B cell (primary cell): ENCODE results near the gene NTN4.

ENCODE experiments used
- CTCF ChIP-seq: fragments of 200-600 bp; IDR thresholded peaks from one replicate; pipeline ENCODE4 v1.8.0; 2022; ENCODE audit warnings: antibody characterized with exemption, mild to moderate bottlenecking
- EZH2 ChIP-seq: IDR thresholded peaks from 2 replicates; pipeline ENCODE4 v1.6.1; 2012; ENCODE audit warnings: borderline replicate concordance, low read depth, mild to moderate bottlenecking, moderate library complexity, low read length; ENCODE audit not compliant: insufficient read depth, poor library complexity, severe bottlenecking

- TF ChIP-seq CTCF, result no peak
- TF ChIP-seq EZH2, result no peak
These were observed 116.4 kb downstream of the NTN4 start for GRCh38 chr12:95674163-95674562.
